HG03025 (cell line): ENCODE results near the gene PRDM16.

Experiments used
- ATAC-seq: cut with Tn5 transposase; IDR thresholded peaks from one replicate; pipeline ENCODE4 v1.9.1; 2021; ENCODE audit warnings: mild to moderate bottlenecking, moderate library complexity; ENCODE audit not compliant: unreplicated experiment, low FRiP score

PRDM16 gene

GRCh38 chr1:3116560-3116959, 47.6 kb downstream of the PRDM16 start:
- ATAC-seq = no peak

DNA sequence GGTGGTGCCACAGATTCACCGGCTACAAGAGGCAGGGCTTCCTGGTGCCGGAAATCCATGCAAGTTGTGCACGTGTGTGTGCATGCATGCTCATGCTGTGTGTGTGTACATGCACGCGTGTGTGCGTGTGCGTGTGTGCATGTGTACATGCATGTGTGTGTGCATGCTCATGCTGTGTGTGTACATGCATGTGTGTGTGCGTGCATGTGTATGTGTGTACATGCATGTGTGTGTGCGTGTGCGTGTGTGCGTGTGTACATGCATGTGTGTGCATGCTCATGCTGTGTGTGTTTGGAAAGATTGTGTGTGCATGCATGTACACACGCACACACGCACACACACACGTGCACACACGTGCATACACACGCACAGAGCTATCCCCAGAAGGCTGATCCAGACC, 48.9 kb downstream of the PRDM16 start:
- no peak for ATAC-seq

DNA sequence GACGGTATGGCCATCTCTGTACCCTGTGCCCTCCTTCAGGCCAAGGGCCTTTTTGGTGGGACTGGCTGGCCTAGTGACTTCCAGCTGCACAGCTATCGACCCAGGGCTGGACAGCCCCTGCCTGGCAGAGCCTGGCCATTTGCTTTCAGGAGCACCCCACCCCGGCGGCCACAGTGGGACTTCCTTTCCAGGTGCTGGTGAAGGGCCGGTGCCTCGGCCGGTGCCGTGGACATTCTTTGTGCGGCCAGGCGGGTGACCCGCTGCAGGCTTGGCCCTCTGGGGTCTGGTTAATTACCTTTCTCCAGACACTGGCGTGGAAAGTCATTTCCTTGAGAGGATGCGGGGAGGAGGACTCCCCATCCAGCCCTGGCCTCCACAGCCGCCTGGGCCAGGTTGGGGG, 50.1 kb downstream of the PRDM16 start:
- no peak for ATAC-seq

- no peak for ATAC-seq
These were observed 50.7 kb downstream of the PRDM16 start for GRCh38 chr1:3119725-3120124.

GRCh38 chr1:3120140-3120539, 51.1 kb downstream of the PRDM16 start:
- no peak for ATAC-seq

- ATAC-seq = no peak
These were observed 52.0 kb downstream of the PRDM16 start for GRCh38 chr1:3120994-3121393.

DNA sequence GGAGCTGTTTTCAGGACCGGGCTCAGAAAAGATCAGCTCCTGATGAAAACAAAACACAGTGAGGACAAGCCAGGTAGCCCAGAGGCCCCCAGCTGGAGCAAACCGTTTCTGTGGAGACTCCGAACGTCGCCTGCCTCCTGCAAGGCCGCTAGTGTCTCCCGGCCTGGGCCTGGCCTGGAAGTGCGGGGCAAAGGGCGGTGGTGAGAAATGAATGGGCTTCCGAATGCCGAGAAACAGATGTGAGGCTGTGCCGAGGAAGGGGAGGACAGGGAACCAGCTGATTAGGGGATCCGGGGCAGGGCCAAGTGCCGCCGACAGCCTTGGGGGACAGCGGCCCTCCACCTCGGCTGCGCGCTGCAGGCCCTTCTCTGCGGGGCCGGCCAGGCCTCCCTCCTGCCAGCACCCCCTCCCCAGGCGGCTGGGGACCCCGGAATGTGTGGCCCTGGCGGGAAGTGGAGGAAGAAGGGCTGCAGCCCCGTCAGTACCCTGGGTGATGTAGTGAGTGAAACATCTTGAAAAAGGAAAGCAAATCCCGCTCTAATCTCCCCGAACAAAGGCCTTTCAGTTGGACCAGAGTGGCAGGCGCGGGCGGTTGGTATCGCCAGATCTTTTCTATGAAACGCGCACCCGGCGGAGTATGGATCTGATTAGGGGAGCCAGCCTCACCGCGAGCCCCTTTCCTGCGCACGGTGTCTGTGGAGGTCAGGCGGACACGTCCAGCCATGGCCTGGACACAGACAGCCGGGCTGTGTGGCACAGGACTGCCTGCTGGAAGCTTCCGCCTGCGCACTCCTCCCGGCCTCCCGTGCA, 52.6 kb downstream of the PRDM16 start:
- no peak for ATAC-seq

DNA sequence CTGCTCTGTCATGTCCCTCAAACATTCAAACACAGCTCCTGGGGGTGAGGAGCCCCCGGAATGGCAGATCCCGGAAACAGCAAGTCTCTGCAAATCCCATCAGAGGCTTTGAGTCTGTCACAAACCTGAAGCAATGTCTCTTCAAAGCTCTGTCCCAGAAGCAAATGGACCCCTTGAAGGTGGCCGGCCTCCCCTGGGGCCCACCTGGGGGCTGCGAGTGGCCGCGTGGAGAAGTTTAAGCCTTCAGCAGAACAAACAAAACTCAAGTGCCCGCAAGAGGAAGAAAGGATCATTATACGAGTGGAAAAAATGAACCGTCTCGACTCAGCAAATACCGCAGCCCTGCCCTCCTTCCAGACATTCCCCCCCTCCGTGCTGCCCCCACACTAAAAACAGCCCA, 53.3 kb downstream of the PRDM16 start:
- no peak for ATAC-seq

GRCh38 chr1:3124246-3124645, 55.2 kb downstream of the PRDM16 start:
- no peak for ATAC-seq

- ATAC-seq = no peak
These were observed 56.1 kb downstream of the PRDM16 start for GRCh38 chr1:3125078-3125477.

- ATAC-seq = no peak
These were observed 56.8 kb downstream of the PRDM16 start for GRCh38 chr1:3125546-3126368.

GRCh38 chr1:3126756-3127678, 58.0 kb downstream of the PRDM16 start:
- ATAC-seq = no peak

DNA sequence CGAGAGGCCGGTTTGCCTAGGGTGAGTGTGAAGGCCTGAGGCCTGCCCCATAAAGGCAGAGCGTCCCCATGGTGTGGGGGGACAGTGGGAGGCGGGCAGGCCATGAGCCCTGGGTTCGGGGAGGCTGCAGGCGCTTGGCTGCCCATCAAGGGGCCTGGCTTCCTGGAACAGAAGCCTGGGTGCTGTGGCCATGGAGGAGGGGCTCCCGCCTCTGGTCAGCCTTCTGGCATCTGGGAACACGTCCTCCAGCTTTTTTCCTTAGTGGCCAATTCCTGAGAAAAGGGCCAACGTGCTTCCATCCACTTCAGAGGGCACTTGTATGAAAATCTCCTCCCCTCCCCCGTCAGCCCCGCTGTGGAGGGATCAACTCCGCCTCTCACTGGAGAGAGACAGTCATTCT, 58.7 kb downstream of the PRDM16 start:
- ATAC-seq = no peak

GRCh38 chr1:3128431-3129132, 59.6 kb downstream of the PRDM16 start:
- no peak for ATAC-seq

DNA sequence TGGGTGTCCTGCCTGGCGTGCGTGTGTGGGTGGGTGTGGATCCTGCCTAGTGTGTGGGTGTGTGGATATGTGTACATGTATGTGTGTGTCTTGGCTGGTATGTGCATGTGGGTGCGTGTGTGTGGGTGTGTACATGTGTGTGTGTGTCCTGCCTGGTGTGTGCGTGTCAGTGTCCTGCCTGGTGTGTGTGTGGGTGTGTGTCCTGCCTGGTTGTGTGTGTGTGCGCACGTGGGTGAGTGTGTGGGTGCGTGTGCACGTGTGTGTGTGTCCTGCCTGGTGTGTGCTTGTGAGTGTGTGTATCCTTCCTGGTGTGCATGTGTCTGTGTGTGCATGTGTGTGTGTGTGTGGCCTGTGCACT, 60.1 kb downstream of the PRDM16 start:
- no peak for ATAC-seq

GRCh38 chr1:3130268-3130667, 61.3 kb downstream of the PRDM16 start:
- no peak for ATAC-seq

DNA sequence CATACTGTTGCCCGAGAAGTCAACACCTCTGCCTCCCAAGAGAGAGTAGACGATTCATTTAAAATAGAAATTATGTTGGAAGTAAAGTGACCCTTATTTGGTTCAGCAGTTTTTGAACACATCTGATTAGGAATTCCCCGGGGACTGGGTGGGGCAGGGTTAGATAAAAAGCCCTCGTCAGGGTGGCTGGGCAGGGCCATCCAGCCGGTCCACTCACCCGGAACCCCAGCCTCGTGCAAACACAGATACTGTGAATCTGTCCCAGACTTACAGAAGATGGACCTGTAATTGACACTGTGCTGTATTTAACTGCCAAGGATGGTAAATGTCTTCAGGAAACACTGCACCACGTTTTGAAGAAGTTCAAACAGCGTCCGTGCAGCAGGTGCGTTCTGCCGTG, 63.7 kb downstream of the PRDM16 start:
- no peak for ATAC-seq

DNA sequence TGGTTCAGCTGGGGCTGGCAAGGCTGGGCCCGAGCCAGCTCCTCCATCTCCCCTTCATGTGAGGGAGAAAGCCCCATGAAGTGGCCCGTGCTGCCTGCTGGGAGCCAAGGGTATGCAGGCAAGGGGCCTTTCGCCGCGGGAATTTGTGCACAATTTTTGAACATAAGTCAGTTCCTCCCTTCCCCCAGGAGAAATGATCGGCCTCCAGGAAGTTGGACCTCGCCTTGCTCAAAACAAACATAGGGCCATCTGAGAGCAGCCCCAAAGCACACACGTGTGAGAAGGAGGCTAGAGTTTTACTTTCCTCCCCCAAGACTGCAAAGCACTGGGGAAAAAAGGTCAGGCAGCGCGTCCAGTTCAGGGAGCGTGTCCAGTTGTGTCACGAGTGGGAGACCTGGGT, 64.7 kb downstream of the PRDM16 start:
- ATAC-seq = no peak

DNA sequence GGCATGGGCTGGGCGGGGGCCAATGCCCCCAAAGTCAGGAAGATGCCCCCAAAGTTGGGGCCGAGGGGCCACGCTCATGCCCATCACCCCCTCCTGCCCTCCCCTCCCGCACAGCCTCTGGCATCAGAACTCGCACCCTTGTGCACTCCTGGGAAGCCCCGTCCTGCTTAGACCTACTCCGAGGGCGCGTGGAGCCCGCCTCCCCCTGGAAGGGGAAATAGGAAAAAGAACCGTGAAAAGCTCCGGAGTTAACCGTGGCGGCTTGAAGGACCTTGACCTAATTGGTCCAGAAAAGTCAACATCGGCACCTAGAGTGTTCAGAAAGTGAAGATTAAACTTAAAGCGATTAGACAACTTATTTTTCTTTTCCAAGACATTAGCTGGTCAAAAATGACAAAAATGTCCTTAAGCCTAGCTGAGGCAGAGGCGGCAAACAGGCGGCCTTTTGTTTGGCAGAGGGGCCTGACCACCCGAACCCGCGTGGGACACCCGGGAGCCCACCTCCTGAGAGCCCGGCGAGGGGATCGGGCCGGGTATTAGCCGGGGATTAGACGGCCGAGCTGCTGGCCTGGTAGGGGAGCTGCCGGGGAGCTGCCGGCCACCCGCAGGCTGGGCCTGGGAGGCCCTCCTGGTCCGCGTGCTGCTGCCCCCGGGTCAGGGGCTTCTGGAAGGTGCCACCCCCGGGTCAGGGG, 65.5 kb downstream of the PRDM16 start:
- ATAC-seq = no peak
